ENCODE results near the gene PLPPR1. TPM values are rescaled to one million over a fixed set of nuclear protein-coding genes. Genes with fewer than 3 reads are reported as not detected.

The PLPPR1 gene
- total and polyA plus RNA-seq, 10 donors: not detected

GRCh38 chr9:101333490-101333889 is 305.0 kb downstream of the PLPPR1 start:
- Histone ChIP-seq H3K4me1 (no peaks in the 10 kb centered on the region), H3K4me3 (no peak overlapping the region), H3K27ac (no peak overlapping the region), H3K27me3 (replicated peaks in 1 of 7) (no peaks in the 10 kb centered on the region), H3K36me3 (no peaks in the 10 kb centered on the region), H3K9me3 (no peaks in the 10 kb centered on the region)
- TF ChIP-seq POLR2AphosphoS5 (IDR thresholded peaks at IDR 0.05): no peak
- no peak for TF ChIP-seq POLR2A (IDR thresholded peaks at IDR 0.05)
- TF ChIP-seq CTCF (IDR thresholded peaks at IDR 0.05 in 8 of 11, conservative IDR thresholded peaks at IDR 0.05 in 3 of 11): no peak
- 77 to 88% (median 86%) methylated on average over 4 of the region's 4 CpGs for WGBS, 5 donors
- intact Hi-C loops (cut with DNase I; ENCODE audit: low total_unique reads): no loop called here
- no peak for DNase-seq

GRCh38 chr9:101333926-101334702 is 305.6 kb downstream of the PLPPR1 start:
- Histone ChIP-seq H3K4me3 (no peak overlapping the region), H3K27me3 (replicated peaks in 1 of 7) (peaks cover 0 to 3% (median 0%) of the 10 kb centered on the region in 7 donors), H3K27ac (no peak overlapping the region), H3K36me3 (no peaks in the 10 kb centered on the region), H3K9me3 (no peaks in the 10 kb centered on the region), H3K4me1 (no peaks in the 10 kb centered on the region)
- intact Hi-C loops (cut with DNase I; ENCODE audit: low total_unique reads): no loop called here
- WGBS, 5 donors: 84 to 94% (median 88%) methylated on average over 21 to 25 of the region's 25 CpGs
- TF ChIP-seq POLR2A (IDR thresholded peaks at IDR 0.05) (no peak), POLR2AphosphoS5 (IDR thresholded peaks at IDR 0.05) (no peak), CTCF (IDR thresholded peaks at IDR 0.05 in 8 of 11, conservative IDR thresholded peaks at IDR 0.05 in 3 of 11) (no peak)
- no peak for DNase-seq

GRCh38 chr9:101336091-101336490 is 307.6 kb downstream of the PLPPR1 start:
- H3K4me1 ChIP-seq: no peaks in the 10 kb centered on the region
- DNase-seq: no peak
- no peak overlapping the region for H3K4me3 ChIP-seq
- intact Hi-C loops (cut with DNase I; ENCODE audit: low total_unique reads): no loop called here
- no peak for TF ChIP-seq POLR2AphosphoS5 (IDR thresholded peaks at IDR 0.05)
- no peak for TF ChIP-seq CTCF (IDR thresholded peaks at IDR 0.05 in 8 of 11, conservative IDR thresholded peaks at IDR 0.05 in 3 of 11)
- TF ChIP-seq POLR2A (IDR thresholded peaks at IDR 0.05): no peak
- no peaks in the 10 kb centered on the region for H3K9me3 ChIP-seq
- H3K27ac ChIP-seq: no peak overlapping the region
- no peaks in the 10 kb centered on the region for H3K36me3 ChIP-seq
- H3K27me3 ChIP-seq (replicated peaks in 1 of 7): peaks cover 0 to 17% (median 0%) of the 10 kb centered on the region in 7 donors

GRCh38 chr9:101337237-101337636 is 308.7 kb downstream of the PLPPR1 start:
- TF ChIP-seq CTCF (IDR thresholded peaks at IDR 0.05 in 8 of 11, conservative IDR thresholded peaks at IDR 0.05 in 3 of 11): no peak
- no peak for TF ChIP-seq POLR2AphosphoS5 (IDR thresholded peaks at IDR 0.05)
- TF ChIP-seq POLR2A (IDR thresholded peaks at IDR 0.05): no peak
- Histone ChIP-seq H3K4me1 (no peaks in the 10 kb centered on the region), H3K9me3 (no peaks in the 10 kb centered on the region), H3K27me3 (replicated peaks in 1 of 7) (peaks cover 0 to 17% (median 0%) of the 10 kb centered on the region in 7 donors), H3K4me3 (no peak overlapping the region), H3K27ac (no peak overlapping the region), H3K36me3 (no peaks in the 10 kb centered on the region)
- intact Hi-C loops (cut with DNase I; ENCODE audit: low total_unique reads): no loop called here
- DNase-seq: no peak
- WGBS, 5 donors: 78 to 88% (median 81%) methylated on average over 2 of the region's 2 CpGs
